Skeletal muscle cell (primary cell): ENCODE data around the gene GNAI3.

Source experiments
- DNase-seq: peaks from one replicate; pipeline ENCODE4 v3.0.0-alpha.2; 2010; ENCODE audit warnings: low read depth
- H3K4me3 ChIP-seq: 2 replicates; pipeline ENCODE4 v1.5.1; 2011; ENCODE audit warnings: low read depth, mild to moderate bottlenecking, control low read depth, low read length, moderate library complexity

GNAI3 gene

DNA sequence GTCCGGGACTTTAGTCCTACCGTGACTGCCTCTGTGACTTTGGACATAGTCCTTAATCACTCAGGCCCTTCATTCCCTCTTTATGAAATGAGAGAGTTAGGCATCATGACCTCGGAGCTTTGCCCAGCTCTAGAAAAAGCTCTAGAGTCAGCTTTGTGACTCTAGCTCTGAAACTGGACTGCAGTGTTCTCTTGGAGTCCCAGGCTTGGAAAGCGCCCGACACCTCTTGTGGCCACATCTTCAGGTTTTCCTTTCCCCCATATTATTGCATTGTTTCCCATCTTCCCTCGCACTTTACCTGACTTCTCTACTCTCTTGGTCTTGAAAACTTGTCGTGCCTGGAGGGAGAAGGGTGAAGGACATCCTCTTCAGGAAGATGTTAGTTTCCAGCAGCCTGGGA, 26.4 kb upstream of the GNAI3 start:
- DNase-seq: no peak
- no peak overlapping the region for H3K4me3 ChIP-seq

DNA sequence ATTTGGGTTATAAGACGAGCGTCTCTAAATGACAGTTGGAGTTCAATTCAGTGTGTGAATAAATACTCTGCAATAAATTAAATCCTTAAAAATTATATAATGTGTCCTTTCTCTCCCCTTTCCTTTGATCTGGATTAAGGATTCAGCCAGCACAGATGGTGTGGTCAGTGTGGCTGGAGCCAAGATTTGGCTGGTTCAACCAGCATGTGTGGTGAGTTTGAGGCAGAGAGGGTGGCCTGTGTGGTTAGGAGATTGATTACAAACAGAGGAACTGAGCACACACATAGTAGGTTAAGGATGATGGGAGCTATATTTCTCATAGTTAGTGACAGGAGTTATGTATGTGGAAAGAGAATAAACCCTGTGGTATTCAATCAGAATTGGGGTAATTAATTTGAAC, 24.7 kb upstream of the GNAI3 start:
- no peak overlapping the region for H3K4me3 ChIP-seq
- no peak for DNase-seq

DNA sequence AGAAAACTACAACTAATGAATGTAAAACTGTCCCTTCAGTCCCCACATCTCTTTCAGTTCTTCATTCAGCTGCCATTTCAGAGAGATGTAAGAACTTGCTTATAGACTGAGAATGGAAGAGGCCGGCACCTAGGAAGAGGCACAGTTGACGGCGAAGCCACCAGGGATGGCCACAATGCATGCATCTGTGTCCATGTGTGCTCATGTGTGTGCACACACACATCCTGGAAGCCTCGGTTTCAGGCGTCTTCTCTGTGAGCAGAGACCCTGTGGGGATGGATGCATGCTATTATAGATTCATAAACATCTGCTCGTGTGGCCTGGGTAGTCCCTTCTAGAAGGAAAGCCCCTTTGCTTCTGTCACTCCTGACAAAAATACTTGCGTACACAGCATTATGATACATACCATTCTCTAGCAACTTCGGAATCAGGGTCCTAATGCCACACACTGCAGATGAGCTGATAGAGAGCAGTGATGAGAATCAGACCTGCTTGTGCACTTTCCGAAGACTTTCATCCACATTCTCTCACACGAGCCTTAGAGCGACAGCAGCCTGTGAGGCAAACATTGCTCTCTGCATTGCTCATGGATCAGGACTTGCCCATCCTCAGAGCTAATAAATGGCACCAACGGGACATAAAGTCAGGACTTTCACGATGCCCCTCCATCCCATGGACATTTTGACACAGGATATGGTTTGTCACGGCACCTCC, 21.2 kb upstream of the GNAI3 start:
- H3K4me3 ChIP-seq: no peak overlapping the region
- no peak for DNase-seq

DNA sequence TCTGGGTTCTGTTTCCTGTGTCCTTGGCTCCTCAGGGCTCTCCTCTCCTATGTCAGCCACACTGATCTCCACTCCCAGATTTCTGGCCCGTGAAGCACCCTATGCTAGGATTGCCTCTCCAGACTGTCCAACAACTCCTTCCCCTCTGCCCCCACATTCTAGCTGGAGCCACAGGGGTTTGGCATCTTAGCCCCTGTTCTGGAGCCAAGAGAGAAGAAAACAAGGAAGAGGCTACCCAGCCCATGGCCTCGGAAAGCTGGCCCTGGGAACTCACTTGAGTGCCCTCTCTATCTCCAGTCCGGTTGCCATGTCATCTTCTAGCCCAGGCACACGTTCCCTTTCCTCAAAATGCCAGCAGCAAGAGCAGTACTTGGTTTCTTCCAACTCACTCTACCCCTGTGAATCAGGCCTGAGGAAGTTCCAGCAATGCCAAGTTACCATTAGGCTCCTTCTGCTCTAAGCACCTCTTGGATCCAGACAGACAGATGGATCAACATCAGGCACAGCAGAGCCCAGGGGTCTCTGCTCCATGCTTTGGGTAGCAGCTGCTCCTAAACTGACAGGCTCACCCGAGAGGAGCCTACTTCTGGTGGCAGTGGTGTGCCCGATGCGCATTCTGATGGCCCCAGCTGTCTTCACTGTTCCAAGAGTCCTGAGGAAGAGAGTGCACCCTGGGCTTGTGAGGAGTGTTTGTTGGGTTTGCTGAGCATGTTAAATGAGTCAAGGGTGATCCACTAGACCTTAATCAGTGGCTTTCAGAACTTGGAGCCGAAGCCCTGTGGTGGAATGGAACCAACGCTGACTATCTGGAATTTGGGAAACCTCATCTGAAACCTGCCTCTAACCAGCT, 20.3 kb upstream of the GNAI3 start:
- DNase-seq: no peak
- no peak overlapping the region for H3K4me3 ChIP-seq

DNA sequence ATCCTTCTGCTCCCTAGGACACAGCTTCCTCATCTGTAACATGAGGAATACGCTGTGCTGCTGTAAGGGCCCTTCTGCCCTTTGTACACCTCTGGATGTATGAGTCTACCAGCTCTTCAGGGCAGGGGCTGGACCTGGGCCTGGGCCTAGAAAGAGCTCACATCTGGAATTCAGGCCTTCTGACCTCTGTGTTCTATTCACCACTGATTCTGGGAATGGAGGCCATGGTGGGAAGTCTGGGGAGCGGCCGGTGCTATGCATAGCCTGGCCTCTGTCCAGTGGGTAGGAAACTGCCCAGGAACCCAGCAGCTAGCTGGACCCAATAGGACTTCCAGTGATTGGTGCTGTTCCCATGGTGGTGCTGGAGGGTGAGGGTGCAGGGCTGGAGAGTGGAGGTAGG, 19.7 kb upstream of the GNAI3 start:
- no peak for DNase-seq
- H3K4me3 ChIP-seq: no peak overlapping the region

DNA sequence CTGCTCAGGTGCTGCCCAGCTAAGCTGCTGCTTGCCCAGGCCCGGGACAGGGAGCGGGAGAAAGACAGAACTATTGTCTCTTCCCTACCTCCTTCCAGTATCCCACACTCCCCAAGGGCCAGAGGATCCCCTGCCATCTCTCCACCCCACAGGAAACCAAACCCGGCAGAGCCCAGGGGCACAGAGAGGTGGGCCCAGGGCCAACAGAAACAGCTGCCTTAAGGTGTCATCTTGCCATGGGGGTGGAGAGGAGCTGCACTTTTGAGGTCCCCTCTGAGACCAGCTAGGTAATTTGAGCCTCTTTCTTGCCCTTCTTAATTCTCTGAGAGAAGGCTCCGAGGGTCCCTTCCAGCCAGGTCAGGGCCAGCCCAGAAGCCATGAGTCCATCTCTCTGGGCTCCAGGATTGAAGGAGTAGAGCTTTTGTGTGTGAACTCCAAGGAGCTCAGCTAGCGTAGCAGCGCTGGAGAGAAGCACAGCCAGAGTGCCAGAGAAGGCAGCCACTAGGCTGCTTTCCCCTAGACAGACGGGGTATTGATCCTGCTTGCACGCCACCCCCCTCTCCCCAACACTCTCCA, 18.4 kb upstream of the GNAI3 start:
- H3K4me3 ChIP-seq: no peak overlapping the region
- DNase-seq: no peak

DNA sequence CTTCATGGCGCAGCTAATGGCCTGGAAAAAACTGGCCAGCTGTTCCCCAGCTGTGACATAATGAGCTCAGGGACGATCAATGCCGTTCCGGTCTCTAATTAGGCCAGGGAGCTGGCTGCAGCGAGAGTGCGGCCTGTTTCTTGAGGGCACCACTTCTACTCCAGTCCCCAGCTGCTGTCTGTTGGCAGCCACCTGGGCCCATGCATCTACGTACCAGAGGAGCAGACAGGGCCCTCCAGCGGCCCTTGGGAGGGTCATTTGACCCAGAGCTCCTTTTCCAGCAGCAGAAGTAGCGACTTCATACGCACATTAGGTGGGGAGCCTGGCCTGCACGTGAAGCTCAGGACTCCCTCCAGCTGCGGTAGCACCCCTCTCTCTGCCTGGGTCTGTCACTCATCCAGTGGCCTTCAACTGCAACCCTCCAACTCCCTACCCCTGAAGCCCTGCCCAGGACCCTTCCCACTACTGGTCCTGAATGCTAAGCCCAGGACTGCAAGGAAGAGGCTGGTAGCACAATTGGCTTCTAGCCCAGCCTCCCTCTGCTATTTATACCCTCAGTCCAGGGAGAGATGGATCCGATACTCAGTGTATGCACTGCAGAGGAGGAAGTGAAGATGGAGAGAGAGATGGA, 17.8 kb upstream of the GNAI3 start:
- no peak overlapping the region for H3K4me3 ChIP-seq
- DNase-seq: no peak

DNA sequence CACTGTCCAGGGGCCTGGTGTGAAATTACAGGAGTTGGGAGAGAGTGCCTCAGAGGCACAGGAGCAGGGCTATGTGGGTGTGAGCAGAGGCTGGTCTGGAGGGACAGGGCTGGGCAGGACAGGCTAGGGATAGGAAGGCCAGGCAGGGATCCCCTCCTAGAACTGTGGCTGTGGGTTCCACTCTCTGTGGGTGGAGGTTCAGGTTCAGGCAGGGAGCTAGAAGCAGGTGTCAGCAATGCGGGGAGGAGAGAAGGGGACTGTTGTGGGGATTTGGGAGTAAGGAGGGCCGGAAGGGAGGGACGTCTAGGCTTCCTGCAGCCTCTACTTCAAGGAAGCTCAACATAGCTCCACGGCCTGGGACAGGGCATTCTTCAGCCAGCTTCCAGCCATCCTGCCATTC, 17.0 kb upstream of the GNAI3 start:
- no peak overlapping the region for H3K4me3 ChIP-seq
- DNase-seq: no peak

DNA sequence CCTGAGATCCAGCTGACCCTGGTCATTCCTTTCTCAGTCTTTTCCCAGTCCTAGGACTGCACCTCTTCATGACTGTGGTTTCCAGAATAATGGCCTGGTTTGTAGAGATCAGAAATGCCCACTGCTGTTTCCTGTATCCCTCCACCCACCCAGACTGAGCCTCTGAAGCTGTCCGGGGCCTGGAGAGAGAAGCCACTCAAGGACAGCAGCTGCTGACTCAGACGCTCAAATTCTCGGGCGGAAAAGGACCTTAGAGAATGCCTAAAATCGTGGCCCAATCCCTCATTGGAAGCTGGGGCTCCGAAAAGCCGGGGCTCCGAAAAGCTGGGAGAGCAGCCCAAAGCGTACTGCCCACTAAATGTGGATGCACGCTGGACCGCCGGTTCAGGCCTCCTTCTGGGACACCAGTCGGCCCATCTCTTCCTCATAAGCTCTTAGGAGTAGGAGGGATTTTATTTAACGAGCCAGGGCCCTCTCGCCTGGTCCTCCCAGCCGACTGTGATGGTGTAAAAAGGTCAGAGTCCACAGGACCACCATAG, 16.5 kb upstream of the GNAI3 start:
- H3K4me3 ChIP-seq: no peak overlapping the region
- DNase-seq: no peak

DNA sequence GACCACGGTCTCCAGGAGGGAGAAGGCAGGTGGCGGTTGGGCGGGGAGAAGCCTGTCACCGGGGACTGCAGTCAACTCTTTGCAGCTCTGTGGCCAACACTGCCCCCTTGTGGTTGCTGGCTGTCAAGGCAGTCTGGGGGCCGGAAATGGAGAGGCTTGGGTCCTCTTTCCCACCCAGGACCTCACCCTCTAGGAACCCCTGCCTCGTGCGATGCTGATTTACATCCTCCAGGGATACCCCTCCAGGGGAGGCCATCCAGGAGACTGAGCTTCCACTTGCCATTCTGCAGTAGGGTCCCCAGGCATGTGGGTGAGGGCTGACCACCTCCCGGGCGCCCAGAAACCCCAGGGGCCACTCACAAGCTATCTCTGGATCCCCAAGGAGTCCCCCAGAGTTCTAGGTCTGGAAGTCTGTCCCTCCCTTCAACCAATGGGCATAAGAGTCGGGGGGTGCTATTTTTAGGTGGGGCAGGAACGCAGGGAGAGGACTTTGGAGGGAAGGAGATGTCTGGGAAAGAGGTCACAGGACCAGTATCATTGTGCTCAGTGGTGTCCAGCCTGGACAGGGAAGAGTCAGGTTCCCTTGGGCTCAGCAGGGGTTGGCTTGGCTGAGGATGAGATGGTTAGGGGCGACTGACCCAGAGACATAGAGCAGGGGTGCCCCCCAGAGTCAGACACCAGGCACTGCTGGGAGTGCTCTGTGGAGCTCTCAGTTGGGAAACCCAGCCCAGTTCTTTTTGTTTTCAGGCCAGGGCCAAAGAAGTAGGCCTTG, 15.9 kb upstream of the GNAI3 start:
- DNase-seq: no peak

DNA sequence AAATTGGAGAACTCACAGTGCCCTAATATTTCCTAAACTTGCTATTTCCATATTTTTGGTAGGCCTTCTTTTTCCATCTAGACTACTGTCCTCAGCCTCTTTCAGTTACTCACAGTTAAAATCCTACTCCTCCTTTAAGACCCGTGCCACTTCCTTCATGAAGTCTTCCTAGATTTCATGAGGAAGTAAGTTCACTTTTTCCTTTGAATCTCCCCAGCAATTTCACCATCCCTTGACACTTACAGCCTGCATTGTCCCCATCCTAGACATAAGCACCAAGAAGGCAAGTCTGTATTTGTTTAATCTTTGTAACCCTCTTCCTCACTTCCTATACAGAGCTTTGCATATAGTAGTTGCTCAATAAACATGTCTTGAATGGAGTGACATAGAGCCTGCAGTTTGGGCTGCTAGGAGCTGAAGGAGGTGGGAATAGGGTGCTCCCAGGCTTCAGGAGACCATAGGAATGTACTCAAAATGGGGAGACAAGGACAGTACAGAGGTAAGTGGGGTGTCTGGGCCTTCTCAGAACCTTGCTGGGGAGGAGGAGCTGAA, 14.0 kb upstream of the GNAI3 start:
- no peak for DNase-seq
- H3K4me3 ChIP-seq: no peak overlapping the region

More for the DNA sequence above, 15.9 kb upstream of the GNAI3 start:
- H3K4me3 ChIP-seq: peak overlapping the region; percentile 8

DNA sequence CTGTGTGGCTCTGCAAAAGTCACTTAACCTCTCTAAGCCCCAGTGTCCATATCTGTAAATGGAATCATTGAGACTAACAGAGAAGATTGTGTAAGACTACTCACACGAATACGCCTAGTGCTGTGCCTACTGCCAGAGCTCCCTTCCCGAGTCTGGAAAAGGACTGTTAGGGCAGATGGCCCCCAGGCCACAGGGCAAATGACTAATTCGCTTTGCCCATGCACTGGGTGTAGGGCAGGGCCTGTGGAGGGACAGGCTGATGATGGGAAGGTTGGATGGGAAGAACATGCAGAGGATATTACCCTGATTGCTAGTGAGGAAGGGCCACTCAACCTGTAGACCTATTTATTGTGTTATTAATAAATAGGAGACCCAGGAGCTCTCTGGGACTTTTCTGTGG, 12.9 kb upstream of the GNAI3 start:
- no peak overlapping the region for H3K4me3 ChIP-seq
- no peak for DNase-seq

DNA sequence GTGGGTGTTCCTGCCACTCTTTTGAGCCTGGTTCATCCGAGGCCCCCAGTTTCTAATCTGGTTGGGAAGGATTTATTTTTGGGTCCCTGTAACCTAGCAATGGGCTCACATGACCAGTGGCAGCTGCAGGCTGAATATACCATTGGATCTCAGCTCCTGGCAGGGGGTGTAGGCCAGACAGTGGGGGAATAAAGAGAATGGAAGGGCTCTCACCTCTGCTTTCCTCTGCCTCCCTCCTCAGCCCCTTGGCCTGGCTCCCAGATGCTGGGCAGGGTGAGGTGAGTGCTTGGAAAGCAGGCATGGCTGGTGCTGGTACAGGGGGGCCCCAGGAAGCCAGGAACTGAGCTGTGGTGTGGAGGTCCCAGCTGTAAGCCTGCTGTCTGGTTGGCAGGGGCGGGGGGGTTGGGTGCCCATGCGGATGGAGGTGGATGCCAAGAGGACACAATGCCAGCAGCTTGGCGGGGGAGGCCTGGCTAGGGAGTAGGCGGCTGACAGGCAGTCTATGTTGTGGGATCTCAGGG, 12.4 kb upstream of the GNAI3 start:
- no peak for DNase-seq
- H3K4me3 ChIP-seq: no peak overlapping the region

DNA sequence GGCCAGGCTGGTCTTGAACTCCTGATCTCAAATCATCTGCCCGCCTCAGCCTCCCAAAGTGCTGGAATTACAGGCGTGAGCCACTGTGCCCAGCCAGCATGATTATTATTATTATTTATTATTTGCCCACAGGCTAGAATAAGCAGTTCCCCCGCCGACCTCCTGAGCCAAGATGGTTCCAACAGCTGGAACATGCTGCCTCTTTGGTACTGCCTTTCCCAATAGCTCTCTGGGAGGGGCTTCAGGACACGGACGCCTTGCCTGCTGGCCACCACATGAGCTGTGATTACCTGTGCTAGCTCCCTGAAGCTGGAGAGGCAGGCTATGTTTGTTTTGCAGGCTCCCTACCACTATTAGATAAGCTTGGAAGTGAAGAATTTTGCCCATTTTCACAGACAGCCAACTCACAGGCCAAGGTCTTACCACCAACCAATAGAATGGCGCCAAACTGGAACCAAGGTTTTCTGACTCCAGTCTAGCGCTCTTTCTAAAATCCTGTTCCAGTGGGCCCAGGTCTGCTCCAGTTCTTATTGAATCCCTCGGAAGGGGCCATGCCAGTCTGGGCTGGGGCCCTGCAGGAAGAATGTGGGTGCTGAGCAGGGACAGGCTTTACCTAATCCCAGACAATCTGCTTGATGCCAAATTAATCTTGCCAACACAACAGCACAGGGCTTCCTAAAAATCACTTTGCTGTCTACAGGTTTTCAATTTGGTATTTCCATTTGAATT, 10.8 kb upstream of the GNAI3 start:
- DNase-seq: no peak
- H3K4me3 ChIP-seq: no peak overlapping the region

DNA sequence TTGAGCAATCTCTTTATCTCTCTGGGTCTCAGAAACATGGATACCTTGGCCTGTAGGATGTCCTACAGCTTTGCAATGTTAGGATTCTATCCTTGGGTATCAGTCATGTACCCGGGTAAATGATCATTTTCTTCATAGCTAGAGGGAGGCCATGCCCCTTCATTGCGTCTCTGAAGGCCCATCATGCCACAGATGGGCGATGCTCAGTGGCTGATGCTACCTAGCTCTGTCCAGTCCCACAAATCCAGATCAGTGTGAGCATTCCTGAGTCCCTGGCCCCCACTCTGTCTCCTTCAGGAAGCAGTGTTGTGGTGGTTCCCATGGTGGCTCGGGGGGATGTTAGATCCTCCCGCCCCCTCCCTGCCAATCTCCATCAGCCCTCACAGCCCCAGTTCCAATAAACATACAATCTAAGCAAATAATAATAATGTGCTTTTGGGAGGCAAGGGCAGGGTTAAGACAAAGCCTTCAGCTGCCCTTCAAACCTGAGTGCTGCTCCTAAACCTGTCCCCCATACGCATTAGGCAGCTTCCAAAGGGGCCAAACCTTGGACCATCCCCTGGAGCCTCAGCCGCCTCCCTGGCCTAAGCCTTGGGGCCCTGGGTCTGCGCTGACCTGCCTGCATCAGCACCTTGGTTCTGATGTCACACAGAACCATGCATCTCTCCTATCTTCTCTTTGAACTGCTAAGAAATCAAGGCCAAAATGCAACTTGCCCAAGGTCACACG, 9.4 kb upstream of the GNAI3 start:
- H3K4me3 ChIP-seq: no peak overlapping the region
- DNase-seq: no peak

DNA sequence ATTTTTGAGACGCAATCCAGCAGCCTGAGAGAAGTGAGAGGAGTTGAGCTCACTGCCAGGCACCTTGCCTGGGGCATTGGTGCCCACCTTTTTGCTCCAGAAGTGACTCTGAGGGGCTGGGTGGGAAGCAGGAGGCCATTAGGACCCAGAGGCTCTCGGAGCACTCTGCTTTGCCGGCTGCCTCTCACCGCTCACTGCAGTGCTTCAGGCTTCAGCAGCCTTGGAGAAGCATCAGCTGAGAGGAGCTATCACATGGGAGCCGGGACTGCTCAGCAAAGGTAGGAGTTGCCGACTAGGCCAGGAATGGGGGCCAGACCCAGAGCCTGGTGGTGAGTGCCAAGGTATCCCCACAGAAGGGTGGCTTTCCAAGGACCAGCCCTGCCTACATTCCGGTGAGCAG, 8.7 kb upstream of the GNAI3 start, which contains the start of gene GPR61:
GPR61 (plus strand) TSS at position 197 of the 400 bp plus-strand sequence. CDS start 3,151 bp downstream, outside the sequence.
- H3K4me3 ChIP-seq: no peak within 1 kb of the TSS
- DNase-seq: no peak

DNA sequence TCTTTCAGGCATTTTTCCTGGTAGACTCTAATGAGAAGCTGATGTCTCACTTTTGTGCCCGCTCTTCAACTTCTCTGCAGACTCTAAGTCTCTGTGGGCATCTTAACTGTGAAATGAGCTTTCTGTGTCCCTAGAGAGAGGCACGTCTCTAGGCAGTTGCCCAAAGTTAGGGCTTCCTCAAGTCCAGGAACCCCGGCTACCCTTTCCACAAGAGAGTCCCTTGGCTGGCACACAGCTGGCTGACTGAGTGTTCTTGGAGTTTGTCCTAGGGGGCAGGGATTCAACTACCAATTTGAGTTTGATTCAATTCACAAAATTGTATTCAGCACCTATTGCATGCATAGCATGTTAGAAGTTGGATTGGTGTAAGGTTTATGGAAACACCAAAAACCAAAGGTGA, 7.3 kb upstream of the GNAI3 start:
- H3K4me3 ChIP-seq: no peak overlapping the region
- no peak for DNase-seq
